Left colon (tissue), 2 donors: ENCODE results near the gene GAB1. TPM values are rescaled to one million over a fixed set of nuclear protein-coding genes. Genes with fewer than 3 reads are reported as not detected.

ENCODE experiments used
- ATAC-seq: fragments of 200-7000 bp; cut with Tn5 transposase; one replicate; pipeline ENCODE4 v1.9.1; 2020; ENCODE audit warnings: mild to moderate bottlenecking, moderate library complexity
- DNase-seq, 2 donors: peaks; one replicate each; pipeline ENCODE4 v3.0.0-alpha.2; 2020
- intact Hi-C, 2 donors: fragments of 100-400 bp; cut with DNase I in 1 of 2; cut with micrococcal nuclease in 1 of 2; formaldehyde crosslinking; loops; one replicate each; pipeline versions ENCODE4 v1.11.2 to v1.14.0; 2022; cut with DNase I, micrococcal nuclease
- microRNA-seq, 2 donors: library from miRNA; unstranded; fragments of <30 nt; microRNA quantifications; one replicate each; pipeline versions ENCODE4 v1.1.0 to v1.2.0, GENCODE V29; 2020
- total RNA-seq, 2 donors: library from RNA; stranded (reverse); fragmentation: NEBNext Ultra II Directional; extraction: Animal tissue kit (Norgen Biotek cat#: 25700); gene quantifications; one replicate each; pipeline ENCODE4 v1.2.1, GENCODE V29; 2021
- donor health status: DM: no; HTN: no; CAD: no.
- donor health status: DM: yes; HTN: yes; CAD: no.

Gene GAB1
- total RNA-seq, 2 donors from 2014 or later = 69.0 to 71.1 TPM

- intact Hi-C loops = no loop called here
- DNase-seq (peak; percentile 96 to 98), ATAC-seq (peak; percentile 91)
Measured at GRCh38 chr4:143513314-143514168, 176.9 kb downstream of the GAB1 start, which contains the start of gene SMARCA5. TSS of gene SMARCA5 (plus strand) at chr4:143513702. CDS start at chr4:143513925, 223 bp downstream.

DNA sequence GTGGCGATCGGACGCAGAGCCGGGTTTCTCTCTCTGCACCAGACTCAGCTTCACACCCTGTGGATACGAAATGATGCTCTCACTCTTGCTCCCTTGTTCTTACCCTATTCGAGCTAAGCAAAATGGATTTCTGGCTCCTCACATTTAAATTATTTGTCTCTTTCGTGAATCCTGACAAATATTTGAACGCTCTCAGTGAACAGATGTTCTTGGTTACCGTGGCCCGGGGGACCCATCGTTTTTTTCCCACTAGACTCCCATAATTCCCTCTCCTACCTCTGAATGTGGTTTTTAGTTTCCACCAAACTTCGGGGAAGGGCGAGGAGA is 177.5 kb downstream of the GAB1 start:
- DNase-seq (no peak), ATAC-seq (no peak)
- intact Hi-C loops = no loop called here

DNA sequence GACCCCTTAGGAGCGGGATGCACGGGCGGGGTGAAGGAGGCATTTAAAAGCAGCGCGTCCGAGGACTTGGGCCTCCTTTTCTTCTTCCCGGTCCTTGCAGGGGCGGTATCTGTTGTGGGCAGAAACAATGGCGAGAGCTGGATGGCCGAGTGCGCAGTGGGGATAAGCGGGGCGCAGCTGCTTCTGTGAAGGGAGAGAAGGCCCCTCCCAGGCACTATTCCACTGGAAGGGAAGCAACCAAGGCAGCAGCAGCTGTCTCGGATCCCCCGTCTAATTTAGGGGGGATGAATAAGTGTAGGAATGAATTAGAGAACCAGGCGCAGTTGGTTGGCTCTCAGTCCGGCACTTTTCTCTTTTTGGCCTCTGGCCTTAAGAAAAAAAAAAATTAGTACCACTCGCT is 177.8 kb downstream of the GAB1 start:
- DNase-seq (peak; percentile 52 to 55), ATAC-seq (peak; percentile 38)
- intact Hi-C loops = no loop called here

- DNase-seq (no peak), ATAC-seq (no peak)
- intact Hi-C loops = no loop called here
Measured at GRCh38 chr4:143514901-143515300, 178.2 kb downstream of the GAB1 start.

GRCh38 chr4:143515905-143516304 is 179.2 kb downstream of the GAB1 start:
- ATAC-seq = no peak
- intact Hi-C loops = no loop called here

DNA sequence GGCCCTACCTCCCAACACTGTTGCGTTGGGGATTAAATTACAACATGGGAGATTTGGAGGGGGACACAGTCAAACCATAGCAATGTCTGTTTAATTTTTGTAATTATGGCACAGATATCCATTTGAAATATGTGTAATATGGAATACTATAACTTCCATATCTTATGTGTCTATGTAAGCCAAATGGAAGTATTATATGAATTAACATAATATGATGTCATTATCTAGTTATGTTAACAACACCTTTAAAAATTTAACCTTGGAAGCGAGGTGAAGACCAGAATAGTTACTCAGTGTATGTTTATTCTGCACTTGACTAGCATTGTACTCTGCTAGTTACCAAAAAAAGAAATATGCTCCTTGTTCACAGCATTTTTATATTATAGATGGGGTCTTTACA is 181.1 kb downstream of the GAB1 start:
- DNase-seq (no peak), ATAC-seq (no peak)
- intact Hi-C loops = no loop called here

More at GRCh38 chr4:143515905-143516304, 179.2 kb downstream of the GAB1 start:
- DNase-seq = no peak

Small RNAs within 50 kb of the gene (microRNA-seq; reads per million reads assigned to microRNA genes)
- gene MIR3139 = 0 reads per million in 2 donors

Other genes starting within 250 kb of the GAB1 start
- gene USP38, start 152.0 kb upstream of the GAB1 start, total RNA-seq = 10 to 100 TPM; 34.6 to 60.4 TPM
- gene SMARCA5, start 176.8 kb downstream of the GAB1 start, total RNA-seq = 10 to 100 TPM; 29.1 to 33.3 TPM